ENCODE results near the gene SPRR4.

Gene SPRR4

GRCh38 chr1:152953761-152954160, 16.7 kb upstream of the SPRR4 start:
- Histone ChIP-seq H3K27ac (ENCODE audit: low read depth, low read length, poor library complexity, severe bottlenecking) (no peak overlapping the region), H2AFZ (ENCODE audit: low read length) (no peak overlapping the region), H3K4me2 (ENCODE audit: low read length) (no peak overlapping the region)

GRCh38 chr1:152954436-152954835, 16.0 kb upstream of the SPRR4 start:
- Histone ChIP-seq H3K4me3 (ENCODE audit: low read depth, low read length, poor library complexity, severe bottlenecking) (no peak overlapping the region), H3K9me3 (ENCODE audit: low read length) (no peaks in the 10 kb centered on the region), H3K9me2 (ENCODE audit: low read depth, low read length) (no peaks in the 10 kb centered on the region), H3K4me1 (ENCODE audit: insufficient read depth, low read length, severe bottlenecking) (no peaks in the 10 kb centered on the region), H4K20me1 (ENCODE audit: insufficient read depth, low read length) (no peaks in the 10 kb centered on the region), H3K36me3 (ENCODE audit: insufficient read depth, low read length) (no peaks in the 10 kb centered on the region), H3F3A (ENCODE audit: insufficient read depth, low read length) (no peaks in the 10 kb centered on the region), H2AFZ (ENCODE audit: low read length) (no peak overlapping the region), H3K79me2 (ENCODE audit: insufficient read depth, low read length) (no peaks in the 10 kb centered on the region), H3K9ac (ENCODE audit: low read length) (no peak overlapping the region), H3K27ac (ENCODE audit: low read depth, low read length, poor library complexity, severe bottlenecking) (no peak overlapping the region), H3K4me2 (ENCODE audit: low read length) (no peak overlapping the region), H3K27me3 (ENCODE audit: insufficient read depth, low read length) (no peaks in the 10 kb centered on the region)
- no peak for TF ChIP-seq EZH2 (IDR thresholded peaks at IDR 0.05; ENCODE audit: borderline replicate concordance, low read length)
- TF ChIP-seq CTCF (IDR thresholded peaks at IDR 0.05; ENCODE audit: low read length) = no peak

More at GRCh38 chr1:152953761-152954160, 16.7 kb upstream of the SPRR4 start:
- Histone ChIP-seq H4K20me1 (ENCODE audit: insufficient read depth, low read length) (no peaks in the 10 kb centered on the region), H3K4me1 (ENCODE audit: insufficient read depth, low read length, severe bottlenecking) (no peaks in the 10 kb centered on the region), H3K9me2 (ENCODE audit: low read depth, low read length) (no peaks in the 10 kb centered on the region), H3K9me3 (ENCODE audit: low read length) (no peaks in the 10 kb centered on the region), H3K79me2 (ENCODE audit: insufficient read depth, low read length) (no peaks in the 10 kb centered on the region), H3K27me3 (ENCODE audit: insufficient read depth, low read length) (no peaks in the 10 kb centered on the region), H3K9ac (ENCODE audit: low read length) (no peak overlapping the region), H3F3A (ENCODE audit: insufficient read depth, low read length) (no peaks in the 10 kb centered on the region), H3K36me3 (ENCODE audit: insufficient read depth, low read length) (no peaks in the 10 kb centered on the region), H3K4me3 (ENCODE audit: low read depth, low read length, poor library complexity, severe bottlenecking) (no peak overlapping the region)
- TF ChIP-seq EZH2 (IDR thresholded peaks at IDR 0.05; ENCODE audit: borderline replicate concordance, low read length) (no peak), CTCF (IDR thresholded peaks at IDR 0.05; ENCODE audit: low read length) (no peak)

- H3K27ac ChIP-seq (ENCODE audit: low read depth, low read length, poor library complexity, severe bottlenecking) = no peak overlapping the region
- no peaks in the 10 kb centered on the region for H3K36me3 ChIP-seq (ENCODE audit: insufficient read depth, low read length)
- H3K9me3 ChIP-seq (ENCODE audit: low read length) = no peaks in the 10 kb centered on the region
- H3K9me2 ChIP-seq (ENCODE audit: low read depth, low read length) = no peaks in the 10 kb centered on the region
- H3K4me1 ChIP-seq (ENCODE audit: insufficient read depth, low read length, severe bottlenecking) = no peaks in the 10 kb centered on the region
- TF ChIP-seq CTCF (IDR thresholded peaks at IDR 0.05; ENCODE audit: low read length) (no peak), EZH2 (IDR thresholded peaks at IDR 0.05; ENCODE audit: borderline replicate concordance, low read length) (no peak)
- no peaks in the 10 kb centered on the region for H4K20me1 ChIP-seq (ENCODE audit: insufficient read depth, low read length)
- no peaks in the 10 kb centered on the region for H3F3A ChIP-seq (ENCODE audit: insufficient read depth, low read length)
- H2AFZ ChIP-seq (ENCODE audit: low read length) = no peak overlapping the region
- no peak overlapping the region for H3K4me3 ChIP-seq (ENCODE audit: low read depth, low read length, poor library complexity, severe bottlenecking)
- no peaks in the 10 kb centered on the region for H3K27me3 ChIP-seq (ENCODE audit: insufficient read depth, low read length)
- no peak overlapping the region for H3K9ac ChIP-seq (ENCODE audit: low read length)
- H3K79me2 ChIP-seq (ENCODE audit: insufficient read depth, low read length) = no peaks in the 10 kb centered on the region
- H3K4me2 ChIP-seq (ENCODE audit: low read length) = no peak overlapping the region
Measured at GRCh38 chr1:152957561-152957960, 12.9 kb upstream of the SPRR4 start.

All from OCI-LY1 (cell line).